HepG2 (cell line): ENCODE results near the gene BPIFB6. TPM values are rescaled to one million over a fixed set of nuclear protein-coding genes. Genes with fewer than 3 reads are reported as not detected.

Experiments used
- ATAC-seq: fragments of 200-7000 bp; cut with Tn5 transposase; 3 replicates; pipeline ENCODE4 v1.9.1; 2020; ENCODE audit warnings: mild to moderate bottlenecking, moderate library complexity
- BruUV-seq: library from RNA; stranded (reverse); fragments of 400-500 nt; replicated peaks from 2 replicates; lab custom pipeline; 2021; lab: Mats Ljungman, UMichigan
- CTCF ChIA-PET: fragments of 300-600 bp; formaldehyde crosslinking; extraction: SDS; loops from one replicate; lab custom pipeline; 2021; ENCODE audit warnings: low total read pairs, inconsistent platforms, low intra/inter-chr PET ratio; lab: Yijun Ruan, JAX
- POLR2A ChIA-PET: fragments of 350-600 bp; sonication (Branson Sonifier 250); formaldehyde crosslinking; loops from one replicate; lab custom pipeline; 2020; ENCODE audit warnings: antibody characterized with exemption, inconsistent platforms; lab: Yijun Ruan, JAX
- DNase-seq: peaks from one replicate; pipeline ENCODE4 v3.0.0-alpha.2; 2015; ENCODE audit warnings: low spot score
- FAIRE-seq: peaks from 3 replicates; lab custom pipeline; 2011; peaks lifted over from hg19 to GRCh38; lab: Jason Lieb, UNC
- H2AFZ ChIP-seq: one replicate; pipeline ENCODE4 v1.6.1; 2011; ENCODE audit warnings: low read length, inconsistent platforms
- H3K27ac ChIP-seq: fragments of 300-600 bp; 3 replicates; pipeline ENCODE4 v1.8.0; 2011; ENCODE audit warnings: mixed run types, mild to moderate bottlenecking, mixed read lengths, low read length, inconsistent platforms; ENCODE audit not compliant: insufficient read depth; ENCODE audit errors: extremely low read length
- H3K27me3 ChIP-seq, 2 experiments: fragments of 200-600 bp in 1 of 2; 2 replicates in 1 of 2; 3 replicates in 1 of 2; pipeline versions ENCODE4 v1.6.0 to v1.8.0; 2011; ENCODE audit warnings: low read length in 2 of 2, mild to moderate bottlenecking in 2 of 2, moderate library complexity in 2 of 2, inconsistent platforms in 1 of 2; ENCODE audit not compliant: insufficient read depth in 2 of 2, control insufficient read depth in 1 of 2
- H3K36me3 ChIP-seq, 2 experiments: fragments of 200-600 bp in 1 of 2; replicated peaks in 1 of 2; 2 replicates in 1 of 2; 3 replicates in 1 of 2; pipeline versions ENCODE4 v1.5.1 to v1.8.0; 2011; ENCODE audit warnings: low read length in 2 of 2, inconsistent platforms in 1 of 2; ENCODE audit not compliant: insufficient read depth in 2 of 2, control insufficient read depth in 1 of 2
- H3K4me1 ChIP-seq: 2 replicates; pipeline ENCODE4 v1.5.1; 2012; ENCODE audit warnings: low read length, inconsistent platforms; ENCODE audit not compliant: insufficient read depth
- H3K4me2 ChIP-seq: 2 replicates; pipeline ENCODE4 v1.6.0; 2011; ENCODE audit warnings: low read depth, low read length, inconsistent platforms
- H3K4me3 ChIP-seq, 3 experiments: fragments of 200-600 bp in 1 of 3; sonication (generic), shearing (Covaris generic) in 1 of 3; replicated peaks in 1 of 3; 2 replicates each; pipeline ENCODE4 v1.5.1; 2011 to 2016; ENCODE audit warnings: low read length in 3 of 3, inconsistent platforms in 2 of 3, low read depth in 2 of 3, mild to moderate bottlenecking in 2 of 3, control low read depth in 1 of 3, mixed read lengths in 1 of 3; ENCODE audit not compliant: insufficient read depth in 1 of 3
- H3K79me2 ChIP-seq: one replicate; pipeline ENCODE4 v1.6.1; 2011; ENCODE audit warnings: low read length, inconsistent platforms; ENCODE audit not compliant: insufficient read depth
- H3K9ac ChIP-seq: 2 replicates; pipeline ENCODE4 v1.6.0; 2011; ENCODE audit warnings: mild to moderate bottlenecking, low read depth, low read length, inconsistent platforms; ENCODE audit not compliant: insufficient read depth
- H3K9me3 ChIP-seq: 2 replicates; pipeline ENCODE4 v1.5.1; 2012; ENCODE audit warnings: mild to moderate bottlenecking, low read length
- H4K20me1 ChIP-seq: 2 replicates; pipeline ENCODE4 v1.6.0; 2011; ENCODE audit warnings: inconsistent platforms, mild to moderate bottlenecking, low read length, moderate library complexity; ENCODE audit not compliant: insufficient read depth
- BCL6 ChIP-seq: IDR thresholded peaks from 2 replicates; pipeline ENCODE4 v1.6.1; 2016; ENCODE audit warnings: missing genetic modification reagents, missing compliant biosample characterization
- CC2D1A ChIP-seq: sonication (generic); formaldehyde crosslinking; IDR thresholded peaks from 2 replicates; pipeline ENCODE4 v1.8.1; 2023; ENCODE audit warnings: mild to moderate bottlenecking, missing genetic modification reagents
- GATAD1 ChIP-seq: IDR thresholded peaks from 2 replicates; pipeline ENCODE4 v1.6.1; 2016; ENCODE audit warnings: missing genetic modification reagents, missing compliant biosample characterization
- NCOA1 ChIP-seq: sonication (generic); formaldehyde crosslinking; IDR thresholded peaks from 2 replicates; pipeline ENCODE4 v1.9.0; 2021; ENCODE audit warnings: missing genetic modification reagents
- NPAS2 ChIP-seq: sonication (generic); formaldehyde crosslinking; IDR thresholded peaks from 2 replicates; pipeline ENCODE4 v1.8.0; 2022; ENCODE audit warnings: mild to moderate bottlenecking, missing genetic modification reagents, borderline replicate concordance
- POGZ ChIP-seq: sonication (generic); formaldehyde crosslinking; IDR thresholded peaks from 2 replicates; pipeline ENCODE4 v1.4.0; 2020; ENCODE audit warnings: mild to moderate bottlenecking, missing genetic modification reagents
- RFX5 ChIP-seq: IDR thresholded peaks from 2 replicates; pipeline ENCODE4 v1.6.1; 2011; ENCODE audit warnings: low read depth, low read length, improper control_type of control experiment
- SMC3 ChIP-seq: IDR thresholded peaks from 2 replicates; pipeline ENCODE4 v1.6.1; 2011; ENCODE audit warnings: low read length, improper control_type of control experiment
- SMYD3 ChIP-seq: sonication (generic); formaldehyde crosslinking; IDR thresholded peaks from 2 replicates; pipeline ENCODE4 v1.8.1; 2023; ENCODE audit warnings: mild to moderate bottlenecking, missing genetic modification reagents
- SRSF4 ChIP-seq: fragments of 200-400 bp; formaldehyde crosslinking; IDR thresholded peaks from one replicate; pipeline ENCODE4 v1.6.1; 2018; ENCODE audit warnings: mild to moderate bottlenecking, low read depth, low read length, moderate library complexity; ENCODE audit not compliant: poor library complexity, severe bottlenecking
- TGIF2 ChIP-seq: IDR thresholded peaks from 2 replicates; pipeline ENCODE4 v1.6.1; 2016; ENCODE audit warnings: control low read depth, missing compliant biosample characterization
- ZBTB1 ChIP-seq: sonication (generic); formaldehyde crosslinking; IDR thresholded peaks from 2 replicates; pipeline ENCODE4 v1.4.0; 2020; ENCODE audit warnings: missing genetic modification reagents, borderline replicate concordance
- ZNF3 ChIP-seq: IDR thresholded peaks from 2 replicates; pipeline ENCODE4 v1.7.0; 2017; ENCODE audit warnings: inconsistent platforms
- ZNF343 ChIP-seq: sonication (generic); formaldehyde crosslinking; IDR thresholded peaks from 2 replicates; pipeline ENCODE4 v1.4.0; 2020; ENCODE audit warnings: mild to moderate bottlenecking, missing genetic modification reagents
- ZNF615 ChIP-seq: sonication (generic); formaldehyde crosslinking; IDR thresholded peaks from 2 replicates; pipeline ENCODE4 v1.5.0; 2020; ENCODE audit warnings: mild to moderate bottlenecking, missing genetic modification reagents, borderline replicate concordance
- ZNF766 ChIP-seq: sonication (generic); formaldehyde crosslinking; IDR thresholded peaks from 2 replicates; pipeline ENCODE4 v1.5.0; 2020; ENCODE audit warnings: missing genetic modification reagents, borderline replicate concordance
- ZNF792 ChIP-seq: IDR thresholded peaks from 2 replicates; pipeline ENCODE4 v1.6.1; 2016
- ZNF83 ChIP-seq: sonication (generic); formaldehyde crosslinking; IDR thresholded peaks from 2 replicates; pipeline ENCODE4 v1.4.0; 2020; ENCODE audit warnings: missing genetic modification reagents, mild to moderate bottlenecking, borderline replicate concordance
- WGBS: methylation state at CpG from one replicate; pipeline ENCODE4 v1.1.6; 2017; ENCODE audit warnings: low lambda C conversion rate; 5-methylcytosine and 5-hydroxymethylcytosine counted together
- in situ Hi-C: cut with HindIII; loops from 2 replicates; pipeline ENCODE4 v1.10.0; 2017; ENCODE audit warnings: low pct_unique_long_range_greater_than_20kb; ENCODE audit not compliant: extremely low pct_ligation_motif_present
- intact Hi-C: fragments of 100-400 bp; cut with micrococcal nuclease; formaldehyde crosslinking; loops from one replicate; pipeline ENCODE4 v1.10.0; 2022; ENCODE audit not compliant: unreplicated experiment
- polyA plus RNA-seq, 8 experiments: library from polyadenylated mRNA; depleted of rRNA in 3 of 8; stranded (reverse) in 7 of 8; unstranded in 1 of 8; fragments of >200 nt; fragmentation: Illumina TruSeq in 4 of 8; extraction: Trizol in 4 of 8; gene quantifications; 2 replicates each; pipeline versions ENCODE4 v1.2.1 to v1.2.3, GENCODE V29; 2011 to 2016; ENCODE audit warnings: low read depth in 4 of 8, missing spikeins in 1 of 8, mixed read lengths in 1 of 8; ENCODE audit not compliant: insufficient read depth in 1 of 8
- total RNA-seq, 5 experiments: library from RNA; depleted of rRNA; stranded (reverse); fragments of >200 nt; fragmentation: Illumina TruSeq; extraction: Trizol; gene quantifications; 2 replicates each; pipeline ENCODE4 v1.2.3, GENCODE V29; 2016; ENCODE audit warnings: low read depth in 1 of 5
- TF ChIP-seq, protein P1 (sequence below): sonication (generic); formaldehyde crosslinking; IDR thresholded peaks from 2 replicates; pipeline ENCODE4 v1.4.0; 2020; ENCODE audit warnings: missing genetic modification reagents, low read depth, mild to moderate bottlenecking, borderline replicate concordance
- TF ChIP-seq, protein P2 (sequence below): IDR thresholded peaks from 2 replicates; pipeline ENCODE4 v1.6.1; 2012; ENCODE audit warnings: low read length, improper control_type of control experiment

BPIFB6 gene
- total and polyA plus RNA-seq, 2 of the 13 experiments (the other 11 are each of a cell fraction or from before 2014, with no cell fraction given), result 0.13 to 1.7 TPM

DNA sequence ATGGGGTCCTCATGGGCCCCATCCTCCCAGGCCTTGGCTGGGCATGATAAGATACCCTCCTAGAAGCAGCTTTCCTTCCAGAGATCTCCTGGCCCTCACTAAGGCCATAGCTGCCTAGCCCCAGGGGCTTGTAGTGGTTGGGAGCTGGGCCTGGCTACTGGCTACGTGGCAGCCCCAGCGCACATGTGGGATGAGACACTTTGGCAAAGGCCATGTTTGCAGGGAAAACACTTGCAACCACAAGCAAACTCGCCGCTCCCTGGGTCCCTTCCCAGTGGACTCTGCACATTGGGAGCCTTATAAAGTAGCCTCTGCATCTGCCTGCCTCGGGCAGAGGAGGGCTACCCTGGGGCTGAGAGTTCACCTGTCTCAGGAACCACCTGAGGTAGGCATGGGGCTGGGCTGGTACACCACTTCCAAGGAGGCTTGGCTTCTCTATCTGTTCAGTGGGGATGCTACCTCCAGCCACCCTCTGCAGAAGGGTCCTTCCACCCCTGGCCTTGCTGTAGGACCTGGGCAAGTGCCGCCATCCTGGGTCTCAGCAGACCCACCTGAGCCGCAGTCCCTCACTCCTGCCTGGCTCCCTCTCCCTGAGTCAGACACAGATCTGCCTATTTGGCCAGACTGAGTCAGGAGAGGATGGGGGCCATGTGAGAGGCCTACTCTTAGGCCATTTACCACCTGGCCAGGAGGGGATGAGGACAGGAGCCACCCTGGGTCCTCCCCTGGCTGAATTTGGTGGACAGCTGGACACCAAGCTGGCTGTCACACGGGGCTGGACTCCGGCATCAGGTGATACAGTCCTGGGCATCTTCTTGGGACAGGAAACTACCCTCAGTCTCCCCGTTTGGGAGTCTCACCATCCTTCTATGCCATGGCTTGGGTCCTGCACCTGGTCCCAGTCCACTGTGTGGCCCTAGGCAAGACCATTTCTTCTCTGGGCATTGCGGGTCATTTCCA lies 23.8 kb upstream of the BPIFB6 start, which contains the start of gene BPIFB2:
Gene BPIFB2 (plus strand): TSS at position 329 of the 960 bp plus-strand sequence. CDS start 871 bp downstream, outside the sequence.
- Histone ChIP-seq H3K79me2 (peaks cover 37% of the 10 kb centered on the region), H3K4me1 (peaks cover 89% of the 10 kb centered on the region), H3K27me3 (no peaks in the 10 kb centered on the region; a peak in 1 of 5 replicates), H2AFZ (no peak within 1 kb of the TSS), H3K9me3 (no peaks in the 10 kb centered on the region), H3K9ac (peak within 1 kb of the TSS; percentile 87), H3K27ac (peak within 1 kb of the TSS; percentile 90), H3K36me3 (peaks cover 15 to 27% of the 10 kb centered on the region in 2 experiments), H3K4me2 (peak within 1 kb of the TSS; percentile 91), H4K20me1 (no peaks in the 10 kb centered on the region), H3K4me3 (peak within 1 kb of the TSS; percentile 50 to 79 (median 68))
- ChIA-PET CTCF (interaction anchor here (1.3 kb wide), 1 partner anchor 26 kb away, joined by 3 read pairs; no protein-coding TSS in a partner anchor), POLR2A (interaction anchor here (0.9 to 2.8 kb wide), 5 partner anchors 9 to 35 kb away, joined by 3 to 16 read pairs (median 8); no protein-coding TSS in a partner anchor)
- ATAC-seq (peak; percentile 74), DNase-seq (peak; percentile 97), FAIRE-seq (peak; percentile 77)
- TSS peak; percentile 52 for BruUV-seq
- in situ Hi-C loops, result no loop called here
- 26% methylated on average over 8 of the region's 11 CpGs for WGBS
- intact Hi-C loops, result loop anchor here (1.0 to 10.0 kb wide), 4 partner anchors 15 to 213 kb away; no protein-coding TSS in a partner anchor
- TF ChIP-seq ZNF83 (CRISPR knock-in tag) (peak; percentile 86), NCOA1 (no peak), RFX5 (peak; percentile 85; the same call in 1 of the 2 replicates), GATAD1 (CRISPR knock-in tag) (peak; percentile 73; the same call in 1 of the 2 replicates), SMC3 (no peak), ZNF766 (CRISPR knock-in tag) (peak; percentile 66; the same call in 1 of the 2 replicates), NPAS2 (CRISPR knock-in tag) (peak; percentile 19; the same call in 1 of the 2 replicates), ZNF615 (peak; percentile 94; the same call in 1 of the 2 replicates), ZNF3 (CRISPR knock-in tag) (no peak), CC2D1A (no peak), POGZ (peak; percentile 84), BCL6 (CRISPR knock-in tag) (peak; percentile 82), SRSF4 (no peak), SMYD3 (CRISPR knock-in tag) (peak; percentile 86; the same call in 1 of the 2 replicates), ZBTB1 (CRISPR knock-in tag) (no peak), ZNF792 (peak; percentile 98), TGIF2 (CRISPR knock-in tag) (peak; percentile 58; the same call in 1 of the 2 replicates), ZNF343 (0 out of 2 replicates have a peak, but pooled peaks have one; percentile 63)
- TF ChIP-seq, protein P1, sequence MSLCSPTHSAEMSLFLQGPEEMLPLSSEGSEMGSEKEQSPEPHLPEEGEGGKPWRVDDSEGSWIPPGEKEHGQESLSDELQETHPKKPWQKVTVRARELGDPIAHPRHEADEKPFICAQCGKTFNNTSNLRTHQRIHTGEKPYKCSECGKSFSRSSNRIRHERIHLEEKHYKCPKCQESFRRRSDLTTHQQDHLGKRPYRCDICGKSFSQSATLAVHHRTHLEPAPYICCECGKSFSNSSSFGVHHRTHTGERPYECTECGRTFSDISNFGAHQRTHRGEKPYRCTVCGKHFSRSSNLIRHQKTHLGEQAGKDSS, result peak; percentile 44; the same call in 1 of the 2 replicates
- TF ChIP-seq, protein P2, sequence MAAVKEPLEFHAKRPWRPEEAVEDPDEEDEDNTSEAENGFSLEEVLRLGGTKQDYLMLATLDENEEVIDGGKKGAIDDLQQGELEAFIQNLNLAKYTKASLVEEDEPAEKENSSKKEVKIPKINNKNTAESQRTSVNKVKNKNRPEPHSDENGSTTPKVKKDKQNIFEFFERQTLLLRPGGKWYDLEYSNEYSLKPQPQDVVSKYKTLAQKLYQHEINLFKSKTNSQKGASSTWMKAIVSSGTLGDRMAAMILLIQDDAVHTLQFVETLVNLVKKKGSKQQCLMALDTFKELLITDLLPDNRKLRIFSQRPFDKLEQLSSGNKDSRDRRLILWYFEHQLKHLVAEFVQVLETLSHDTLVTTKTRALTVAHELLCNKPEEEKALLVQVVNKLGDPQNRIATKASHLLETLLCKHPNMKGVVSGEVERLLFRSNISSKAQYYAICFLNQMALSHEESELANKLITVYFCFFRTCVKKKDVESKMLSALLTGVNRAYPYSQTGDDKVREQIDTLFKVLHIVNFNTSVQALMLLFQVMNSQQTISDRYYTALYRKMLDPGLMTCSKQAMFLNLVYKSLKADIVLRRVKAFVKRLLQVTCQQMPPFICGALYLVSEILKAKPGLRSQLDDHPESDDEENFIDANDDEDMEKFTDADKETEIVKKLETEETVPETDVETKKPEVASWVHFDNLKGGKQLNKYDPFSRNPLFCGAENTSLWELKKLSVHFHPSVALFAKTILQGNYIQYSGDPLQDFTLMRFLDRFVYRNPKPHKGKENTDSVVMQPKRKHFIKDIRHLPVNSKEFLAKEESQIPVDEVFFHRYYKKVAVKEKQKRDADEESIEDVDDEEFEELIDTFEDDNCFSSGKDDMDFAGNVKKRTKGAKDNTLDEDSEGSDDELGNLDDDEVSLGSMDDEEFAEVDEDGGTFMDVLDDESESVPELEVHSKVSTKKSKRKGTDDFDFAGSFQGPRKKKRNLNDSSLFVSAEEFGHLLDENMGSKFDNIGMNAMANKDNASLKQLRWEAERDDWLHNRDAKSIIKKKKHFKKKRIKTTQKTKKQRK, result no peak
